Activated CD8-positive, alpha-beta memory T cell treated with anti-CD3 and anti-CD28 coated beads, Interleukin-2, amount 50 U/mL, for 24 hours (primary cell): ENCODE results near the gene ZNF12.
"Not testable (repeated sequence)": the region's sequence is repeated elsewhere in the genome, so short reads cannot be mapped to it uniquely, and the experiment has no call there.

ENCODE experiments used
- DNase-seq: peaks from one replicate; pipeline ENCODE4 v3.0.0-alpha.2; 2020; ENCODE audit errors: extremely low read depth

Gene ZNF12

DNA sequence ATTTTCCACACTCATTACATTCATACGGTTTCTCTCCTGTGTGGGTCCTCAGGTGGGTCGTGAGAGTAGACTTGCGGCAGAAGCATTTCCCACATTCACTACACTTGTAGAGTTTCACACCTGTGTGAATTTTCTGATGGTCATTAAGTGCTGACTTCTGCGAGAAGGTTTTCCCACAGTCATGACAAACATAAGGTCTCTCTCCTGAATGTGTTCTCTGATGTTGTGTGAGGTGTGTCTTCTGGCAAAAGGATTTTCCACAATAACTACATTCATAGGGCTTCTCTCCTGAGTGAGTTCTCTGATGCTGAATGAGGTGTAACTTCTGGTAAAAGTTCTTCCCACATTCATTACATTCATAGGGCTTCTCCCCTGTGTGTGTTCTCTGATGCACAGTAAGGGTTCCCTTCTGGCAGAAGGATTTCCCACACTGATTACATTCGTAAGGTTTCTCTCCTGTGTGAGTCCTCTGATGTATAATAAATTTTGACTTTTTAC lies 15.1 kb downstream of the ZNF12 start:
- no peak for DNase-seq

DNA sequence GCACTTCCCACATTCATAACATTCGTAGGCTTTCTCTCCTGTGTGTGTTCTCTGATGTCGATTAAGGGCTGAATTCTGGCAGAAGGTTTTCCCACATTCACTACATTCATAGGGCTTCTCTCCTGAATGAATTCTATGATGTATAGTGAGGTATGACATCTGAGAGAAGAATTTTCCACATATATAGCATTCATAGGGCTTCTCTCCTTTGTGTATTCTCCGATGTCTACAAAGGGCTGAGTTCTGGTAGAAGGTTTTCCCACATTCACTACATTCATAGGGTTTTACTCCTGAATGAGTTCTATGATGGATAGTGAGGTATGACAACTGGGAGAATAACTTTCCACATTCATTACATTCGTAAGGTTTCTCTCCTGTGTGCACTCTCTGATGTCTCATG lies 15.6 kb downstream of the ZNF12 start:
- DNase-seq = no peak

DNA sequence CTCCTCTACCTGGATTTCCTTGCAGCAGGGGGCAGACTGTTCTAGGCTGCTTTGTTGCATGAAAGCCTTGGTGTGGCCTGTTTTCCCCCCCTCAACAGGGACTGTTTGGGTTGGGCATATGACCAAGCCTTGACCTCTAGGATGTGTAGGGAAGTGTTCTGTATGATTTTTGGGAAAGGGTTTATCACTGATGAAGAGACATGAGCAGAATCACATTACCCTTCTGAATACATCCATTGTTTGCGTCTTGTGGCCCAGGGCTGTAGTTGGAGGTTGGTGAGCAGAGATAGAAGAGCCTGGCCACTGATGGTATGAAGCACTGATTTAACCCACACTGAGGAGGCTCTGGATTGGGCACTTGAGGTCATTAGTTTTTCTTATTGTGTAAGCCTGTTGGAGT lies 26.6 kb downstream of the ZNF12 start:
- no peak for DNase-seq

DNA sequence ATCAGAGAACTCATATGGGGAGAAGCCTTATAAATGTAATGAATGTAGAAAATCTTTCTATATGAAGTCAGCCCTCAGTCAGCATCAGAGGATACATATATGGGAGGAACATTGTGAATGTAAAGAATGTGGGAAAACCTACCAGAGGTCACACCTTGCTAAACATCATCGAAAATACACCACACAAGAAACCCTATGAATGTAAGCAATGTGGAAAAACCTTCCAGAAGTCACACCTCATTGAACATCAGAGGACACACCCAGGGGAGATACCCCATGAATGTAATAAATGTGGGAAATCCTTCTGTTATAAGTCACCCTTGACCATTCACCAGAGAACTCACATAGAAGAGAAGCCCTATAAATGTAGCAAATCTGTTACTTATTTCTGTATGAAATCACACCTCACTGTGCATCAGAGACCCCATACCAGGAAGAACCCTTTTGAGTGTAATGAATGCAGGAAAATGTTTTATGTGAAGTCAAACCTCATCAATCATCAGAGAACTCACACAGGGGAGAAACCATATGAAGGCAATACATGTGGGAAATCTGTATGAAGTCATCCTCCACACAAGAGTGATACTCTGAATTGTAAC lies 30.8 kb downstream of the ZNF12 start:
- DNase-seq = no peak

DNA sequence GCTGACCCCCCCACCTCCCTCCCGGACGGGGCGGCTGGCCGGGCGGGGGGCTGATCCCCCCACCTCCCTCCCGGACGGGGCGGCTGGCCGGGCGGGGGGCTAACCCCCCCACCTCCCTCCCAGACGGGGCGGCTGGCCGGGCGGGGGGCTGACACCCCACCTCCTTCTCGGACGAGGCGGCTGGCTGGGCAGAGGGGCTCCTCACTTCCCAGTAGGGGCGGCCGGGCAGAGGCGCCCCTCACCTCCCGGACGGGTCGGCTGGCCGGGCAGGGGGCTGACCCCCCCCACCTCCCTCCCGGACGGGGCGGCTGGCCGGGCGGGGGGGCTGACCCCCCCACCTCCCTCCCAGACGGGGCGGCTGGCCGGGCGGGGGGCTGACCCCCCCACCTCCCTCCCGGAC lies 35.9 kb downstream of the ZNF12 start:
- DNase-seq = not testable (repeated sequence)

DNA sequence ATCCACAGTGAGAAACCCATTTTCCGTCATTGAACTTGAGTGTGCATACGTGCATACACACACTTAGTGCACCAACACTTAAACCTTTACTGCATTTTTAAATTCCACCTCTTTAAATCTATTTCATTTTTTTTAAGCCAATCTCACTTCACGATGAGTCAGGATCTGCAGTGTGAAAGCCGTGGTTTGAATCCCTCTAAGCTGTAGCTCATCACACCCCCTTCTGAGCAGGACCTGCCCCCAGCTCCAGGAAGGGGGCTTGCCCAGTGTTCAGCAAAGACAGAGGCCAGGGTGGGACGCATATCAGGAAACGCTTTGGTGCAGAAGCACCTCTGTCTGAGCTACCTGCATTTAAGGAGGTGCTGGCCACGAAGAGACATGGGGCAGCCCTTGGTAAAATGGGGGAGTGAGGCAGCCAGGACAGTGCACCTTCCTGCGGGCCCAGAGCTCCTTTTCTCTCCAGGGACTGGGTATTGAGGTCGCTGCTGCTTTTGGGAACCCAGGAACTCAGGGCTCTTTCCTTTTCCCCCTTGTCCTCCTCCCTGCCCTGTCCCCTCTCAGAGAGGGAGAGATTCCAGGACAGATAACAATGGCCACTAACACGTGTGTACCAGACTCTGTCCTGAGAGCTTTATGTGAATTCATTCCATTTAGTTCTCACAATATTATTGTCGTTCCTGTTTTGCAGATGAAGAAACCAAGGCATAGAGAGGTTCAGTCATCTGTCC lies 48.0 kb downstream of the ZNF12 start:
- no peak for DNase-seq

DNA sequence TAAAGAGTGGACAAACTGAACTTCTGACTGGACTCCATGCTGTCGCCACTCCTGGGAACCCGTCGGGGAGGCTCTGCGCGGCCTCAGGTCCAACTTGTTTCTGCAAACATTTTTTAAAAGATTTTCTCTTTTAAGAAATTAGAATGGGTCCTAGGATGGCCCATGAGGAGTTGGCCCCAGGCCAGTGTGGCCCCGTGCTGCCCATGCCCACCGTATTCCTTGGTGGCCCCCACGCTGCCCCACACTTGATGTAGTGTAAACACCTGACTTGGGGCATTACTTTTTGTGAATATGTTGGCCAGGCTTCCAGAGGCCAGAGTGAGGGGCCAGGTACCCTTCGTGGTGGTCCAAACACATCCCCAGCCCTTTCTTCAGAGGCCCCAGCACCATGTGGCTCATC lies 50.3 kb downstream of the ZNF12 start:
- no peak for DNase-seq

DNA sequence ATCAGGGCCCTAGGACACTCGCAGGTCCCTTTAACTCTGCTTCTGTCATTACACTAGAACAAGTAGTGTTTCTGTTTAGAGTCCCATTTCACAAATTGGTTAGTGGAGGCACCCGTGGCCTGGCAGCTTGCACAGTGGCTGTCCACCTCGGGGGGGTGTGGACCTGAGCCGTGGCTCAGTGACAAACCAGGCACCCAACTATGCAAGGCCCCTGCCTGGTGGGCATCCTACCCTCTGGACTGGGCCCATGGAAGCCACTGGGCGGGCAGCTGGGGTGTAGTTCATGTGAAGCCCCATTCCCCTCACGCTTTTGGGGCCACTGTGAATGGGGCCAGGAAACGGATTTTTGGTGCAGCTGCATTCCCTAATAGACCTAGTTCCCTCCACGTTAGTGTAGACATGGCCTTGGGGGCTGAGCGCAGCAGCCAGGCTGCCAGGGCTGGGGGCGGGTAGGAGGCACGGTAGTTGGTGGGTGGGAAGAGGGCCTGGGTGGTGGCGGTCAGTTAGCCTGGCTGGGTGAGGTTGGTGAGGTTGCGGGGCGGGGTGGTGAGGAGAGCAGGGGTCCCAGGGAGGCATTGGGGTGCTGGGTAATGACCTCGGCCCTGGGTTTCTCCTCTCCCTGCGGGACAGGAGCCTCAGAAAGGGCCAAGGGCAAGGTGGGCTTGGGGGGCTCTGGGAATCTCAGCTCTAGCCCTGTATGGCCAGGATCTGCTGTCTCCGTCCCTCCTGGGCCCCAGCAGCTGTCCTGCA lies 50.9 kb downstream of the ZNF12 start:
- no peak for DNase-seq

DNA sequence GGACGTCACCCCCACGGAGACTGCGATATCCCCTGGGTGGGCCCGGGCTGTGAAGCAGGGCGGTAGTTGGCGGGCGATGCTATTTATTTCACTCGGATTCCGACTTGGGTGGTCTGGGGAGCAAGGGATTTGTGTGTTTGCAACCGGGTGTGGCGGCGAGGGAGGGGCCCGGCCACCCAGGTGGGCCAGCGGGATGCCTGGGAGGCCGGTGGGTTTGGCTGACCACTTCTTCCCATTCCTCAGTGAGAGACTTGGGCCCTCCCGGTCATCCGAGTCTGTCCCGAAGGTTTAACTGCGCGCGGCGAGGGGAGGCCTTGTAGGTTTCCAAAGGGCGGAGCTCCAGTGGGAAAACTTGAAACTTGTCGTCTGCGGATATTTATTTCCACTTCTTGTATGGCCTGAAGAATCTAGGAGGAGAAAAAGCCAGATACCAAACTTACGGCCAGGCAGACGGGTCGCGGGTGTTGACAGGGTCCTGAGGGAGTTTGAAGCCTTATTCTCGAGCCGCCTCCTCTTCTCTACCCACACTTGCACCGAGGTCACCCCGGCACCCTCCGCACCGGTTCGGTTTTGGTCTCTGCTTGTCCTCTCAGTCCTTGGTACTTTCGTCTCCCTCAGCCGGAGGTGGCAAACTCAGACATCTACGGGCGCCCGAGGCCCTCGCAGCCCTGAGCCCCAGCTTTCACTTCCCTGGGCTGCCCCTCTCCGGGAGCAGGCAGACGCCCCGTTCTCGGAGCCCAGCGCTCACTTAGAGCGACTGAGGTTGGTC lies 51.7 kb downstream of the ZNF12 start:
- no peak for DNase-seq

DNA sequence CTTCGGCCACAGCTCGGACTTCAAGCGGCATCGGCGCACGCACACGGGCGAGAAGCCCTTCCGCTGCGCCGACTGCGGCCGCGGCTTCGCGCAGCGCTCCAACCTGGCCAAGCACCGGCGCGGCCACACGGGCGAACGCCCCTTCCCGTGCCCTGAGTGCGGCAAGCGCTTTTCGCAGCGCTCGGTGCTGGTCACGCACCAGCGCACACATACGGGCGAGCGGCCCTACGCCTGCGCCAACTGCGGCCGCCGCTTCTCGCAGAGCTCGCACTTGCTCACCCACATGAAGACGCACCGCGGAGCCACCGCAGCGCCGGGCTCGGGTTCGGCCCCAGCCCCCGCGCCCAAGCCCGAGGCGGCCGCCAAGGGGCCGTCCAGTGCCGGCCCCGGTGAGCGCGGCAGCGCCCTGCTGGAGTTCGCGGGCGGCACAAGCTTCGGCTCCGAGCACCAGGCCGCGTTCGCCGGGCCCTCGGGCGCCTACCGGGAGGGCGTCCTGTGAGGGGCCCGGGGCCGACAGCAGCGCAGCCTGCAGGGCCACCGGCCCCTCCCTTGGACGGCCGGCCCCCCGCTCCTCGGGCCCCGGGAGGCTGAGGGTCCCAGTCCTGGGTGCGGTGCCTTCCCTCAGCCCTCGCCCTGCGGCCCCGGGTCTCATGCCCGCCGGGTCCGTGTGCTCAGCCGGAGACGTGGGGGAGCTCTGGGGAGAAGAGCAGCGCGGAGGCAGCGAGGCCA lies 52.5 kb downstream of the ZNF12 start:
- DNase-seq = no peak

DNA sequence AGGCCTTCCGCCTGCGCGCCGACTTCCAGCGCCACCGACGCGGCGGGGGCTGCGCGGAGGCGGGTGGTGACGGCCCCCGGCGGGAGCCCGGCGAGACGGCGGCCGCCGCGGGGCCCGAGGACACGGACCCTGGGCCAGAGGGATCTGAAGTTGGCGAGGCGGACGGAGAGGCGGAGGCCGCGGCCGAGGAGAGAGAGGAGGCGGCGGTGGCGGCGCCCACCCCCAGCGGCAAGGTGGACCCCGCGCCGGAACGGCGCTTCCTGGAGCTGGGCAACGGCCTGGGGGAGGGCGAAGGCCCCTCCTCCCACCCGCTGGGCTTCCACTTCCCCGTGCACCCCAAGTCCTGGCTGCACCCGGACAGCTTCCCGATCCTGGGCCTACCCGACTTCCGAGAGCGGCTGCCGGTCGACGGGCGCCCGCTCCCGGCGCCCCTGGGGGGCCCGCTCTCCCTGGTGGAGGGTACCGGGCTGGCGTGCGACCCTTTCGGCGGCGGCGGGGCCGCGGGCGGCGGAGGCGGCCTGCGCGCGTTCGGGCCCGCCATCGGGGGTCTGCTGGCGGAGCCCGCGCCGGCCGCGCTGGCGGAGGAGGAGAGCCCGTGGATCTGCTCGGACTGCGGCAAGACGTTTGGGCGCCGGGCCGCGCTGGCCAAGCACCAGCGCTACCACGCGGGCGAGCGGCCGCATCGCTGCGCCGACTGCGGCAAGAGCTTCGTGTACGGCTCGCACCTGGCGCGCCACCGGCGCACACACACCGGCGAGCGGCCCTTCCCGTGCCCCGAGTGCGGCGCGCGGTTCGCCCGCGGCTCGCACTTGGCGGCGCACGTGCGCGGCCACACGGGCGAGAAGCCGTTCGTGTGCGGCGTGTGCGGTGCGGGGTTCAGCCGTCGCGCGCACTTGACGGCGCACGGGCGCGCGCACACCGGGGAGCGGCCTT lies 53.4 kb downstream of the ZNF12 start:
- DNase-seq = no peak

DNA sequence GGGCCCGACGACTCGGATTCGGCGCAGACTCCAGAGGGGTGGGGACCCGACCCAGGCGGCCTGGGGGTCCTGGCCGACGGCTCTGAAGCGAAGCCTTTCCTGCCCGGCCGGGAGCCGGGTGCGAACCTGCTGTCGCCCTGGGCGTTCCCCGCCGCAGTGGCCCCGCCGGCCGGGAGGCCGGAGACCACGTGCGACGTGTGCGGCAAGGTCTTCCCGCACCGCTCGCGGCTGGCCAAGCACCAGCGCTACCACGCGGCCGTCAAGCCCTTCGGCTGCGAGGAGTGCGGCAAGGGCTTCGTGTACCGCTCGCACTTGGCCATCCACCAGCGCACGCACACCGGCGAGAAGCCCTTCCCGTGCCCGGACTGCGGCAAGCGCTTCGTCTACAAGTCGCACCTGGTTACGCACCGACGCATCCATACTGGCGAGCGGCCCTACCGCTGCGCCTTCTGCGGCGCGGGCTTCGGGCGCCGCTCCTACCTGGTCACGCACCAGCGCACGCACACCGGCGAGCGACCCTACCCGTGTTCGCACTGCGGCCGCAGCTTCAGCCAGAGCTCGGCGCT lies 54.2 kb downstream of the ZNF12 start:
- no peak for DNase-seq

DNA sequence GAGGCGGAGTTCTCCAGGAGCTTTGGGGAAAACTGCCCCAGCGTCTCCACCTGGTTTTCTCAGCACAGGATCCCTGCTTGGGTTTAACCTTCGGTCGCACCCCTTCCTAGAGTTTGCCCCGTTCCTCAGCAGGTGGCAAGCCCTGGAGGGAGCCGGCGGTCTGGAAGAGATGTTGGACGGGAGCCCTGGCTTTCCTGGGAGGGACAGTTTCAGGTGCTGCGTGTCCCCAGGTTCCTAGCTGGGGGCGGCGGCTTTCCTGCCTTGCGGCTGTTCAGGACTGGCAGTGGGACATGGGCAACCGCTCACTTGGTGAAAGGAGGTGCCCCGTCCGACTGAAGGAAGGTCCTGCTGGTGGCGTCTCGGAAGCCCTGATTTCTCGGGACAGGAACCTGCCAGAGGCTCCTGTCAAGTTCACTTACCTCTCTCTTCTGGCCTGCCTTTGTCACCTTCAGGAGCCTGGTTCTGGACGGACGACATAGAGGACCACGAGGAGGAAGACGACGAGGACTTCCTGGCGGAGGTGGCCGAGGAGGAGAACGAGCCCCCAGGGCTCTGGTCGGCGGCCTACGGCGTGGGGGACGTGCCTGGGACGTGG lies 54.8 kb downstream of the ZNF12 start:
- DNase-seq = no peak

DNA sequence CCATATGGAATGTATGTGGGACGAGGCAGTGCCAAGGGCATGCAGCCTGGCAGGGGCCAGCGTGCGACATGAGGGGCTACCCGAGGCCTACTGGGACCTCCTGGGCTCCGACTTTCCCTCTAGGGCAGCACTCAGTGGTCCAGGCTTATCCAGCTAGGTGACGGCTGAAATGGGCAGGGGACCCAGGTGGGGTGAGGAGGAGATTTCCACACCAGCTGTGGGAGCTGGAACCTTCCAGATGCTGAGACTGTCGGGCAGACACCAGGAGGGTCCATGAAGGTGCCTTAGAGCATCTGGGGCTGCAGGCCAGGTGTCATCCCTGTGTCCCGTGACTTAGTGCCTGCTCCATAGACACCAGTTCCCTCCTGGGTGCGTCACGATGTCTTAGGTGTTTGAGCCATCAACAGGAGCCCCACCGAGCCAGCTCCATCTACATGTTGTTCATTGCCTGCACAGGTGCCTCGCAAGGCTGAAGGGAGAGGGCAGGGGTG lies 56.2 kb downstream of the ZNF12 start:
- no peak for DNase-seq

DNA sequence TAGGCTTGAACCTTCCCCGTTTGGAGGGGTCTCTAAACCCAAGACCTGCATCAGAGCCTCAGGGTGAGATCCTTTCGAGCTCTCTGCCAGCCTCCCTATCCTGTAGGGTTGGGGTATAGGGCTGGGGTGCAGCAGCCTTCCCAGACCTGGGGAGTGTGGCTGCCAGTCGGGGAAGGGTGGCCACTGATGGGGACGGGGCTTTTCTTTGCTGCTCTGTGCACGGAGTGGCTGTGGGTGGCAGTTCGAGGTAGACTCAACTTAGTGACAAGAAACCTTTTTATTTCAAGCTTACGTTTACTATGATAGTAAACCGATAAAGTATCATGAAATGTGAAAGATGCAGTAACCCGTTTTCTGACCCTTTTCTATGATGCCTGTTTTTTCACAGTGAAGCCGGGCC lies 56.7 kb downstream of the ZNF12 start:
- DNase-seq = no peak

DNA sequence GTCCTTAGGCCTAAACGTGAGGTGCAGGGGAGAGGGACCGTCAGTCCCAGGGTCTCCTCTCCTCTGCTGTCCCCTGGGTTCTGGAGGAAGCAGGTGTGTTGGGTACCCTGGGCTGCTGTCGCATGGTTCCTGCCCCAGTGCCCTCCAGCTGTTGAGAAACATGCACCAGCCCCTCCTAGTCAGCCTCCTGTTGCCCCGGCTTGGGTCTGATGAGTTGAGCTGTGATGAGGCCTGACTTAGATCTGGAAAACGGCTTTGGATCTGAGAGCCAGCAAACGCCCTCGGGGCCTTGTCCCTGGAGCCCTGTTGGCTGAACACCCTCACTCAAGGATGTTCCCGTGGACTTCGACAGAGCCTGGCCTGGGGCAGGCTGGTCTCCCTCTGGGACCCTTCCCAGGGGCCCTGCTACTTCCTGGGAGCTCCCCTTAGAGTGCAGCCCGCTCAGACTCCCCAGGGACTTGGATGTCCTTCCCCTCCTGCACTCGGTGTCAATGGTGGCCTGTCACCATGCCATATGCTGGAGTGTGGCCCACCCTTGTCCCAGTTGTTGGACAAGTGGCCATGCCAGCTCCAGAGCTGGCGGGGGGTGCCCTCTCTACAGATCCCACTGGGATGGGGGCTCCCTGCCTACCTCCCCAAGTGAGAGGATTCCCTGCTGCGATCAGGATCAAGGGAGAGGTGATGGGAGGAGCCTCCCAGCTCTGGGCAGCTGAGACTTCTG lies 57.3 kb downstream of the ZNF12 start:
- no peak for DNase-seq

DNA sequence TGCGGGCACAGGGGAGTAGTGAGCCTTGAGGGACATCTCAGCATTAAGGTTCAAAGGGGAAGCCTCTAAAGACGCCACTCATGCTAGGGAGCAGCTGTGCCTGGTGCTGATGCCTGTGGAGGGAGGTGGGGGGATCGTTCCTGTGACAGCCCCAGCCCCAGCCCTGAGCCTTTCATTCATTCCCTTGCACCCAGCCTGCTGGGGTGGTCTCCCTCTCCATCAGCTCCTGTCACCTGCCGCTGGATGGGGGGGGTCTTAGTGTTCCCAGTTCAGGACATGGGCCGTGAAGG lies 58.0 kb downstream of the ZNF12 start:
- no peak for DNase-seq

DNA sequence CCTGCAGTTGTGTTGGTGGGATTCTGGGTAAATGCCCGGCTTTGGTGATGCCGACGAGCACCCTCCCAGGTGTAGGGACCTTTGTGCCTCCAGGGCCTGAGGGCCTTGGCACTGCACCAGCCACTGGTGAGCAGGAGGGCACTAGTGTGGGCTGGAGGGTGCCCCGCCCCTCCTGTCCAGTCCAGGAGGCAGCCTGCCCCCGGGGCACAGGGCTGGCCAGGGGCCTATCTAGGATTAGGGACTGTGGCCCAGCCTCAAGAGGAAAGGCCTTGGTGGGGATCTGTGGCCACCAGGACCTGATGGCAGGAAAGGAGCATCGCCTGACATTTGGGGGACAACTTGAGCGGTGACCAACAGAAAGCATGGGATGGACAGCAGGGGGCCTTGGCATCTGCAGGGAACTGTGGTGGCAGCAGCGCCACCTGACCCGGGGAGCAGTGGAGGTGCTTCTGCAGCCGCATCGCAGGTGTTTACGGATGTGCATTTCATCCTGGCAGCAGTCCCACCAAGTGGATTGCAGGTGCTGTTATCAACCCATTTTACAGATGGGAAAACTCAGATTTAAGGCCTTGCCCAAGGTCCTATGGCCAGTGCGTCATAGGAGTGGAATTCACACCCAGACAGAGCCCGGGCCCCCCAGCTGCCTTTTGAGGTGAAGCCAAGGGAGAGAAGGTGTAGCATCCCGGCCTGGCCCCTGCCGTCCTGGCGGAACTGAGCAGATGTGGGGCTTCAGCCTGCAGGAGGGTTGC lies 58.5 kb downstream of the ZNF12 start:
- DNase-seq = no peak
